ENCODE measurements around the gene GRIA1. TPM values are rescaled to one million over a fixed set of nuclear protein-coding genes. Genes with fewer than 3 reads are reported as not detected.
A peak's percentile ranks its signal among the peaks of the same experiment; 100 is the strongest.

The GRIA1 gene
- total RNA-seq, 2 donors from 2014 or later = 12.4 to 39.0 TPM

- no peak overlapping the region for H3K27ac ChIP-seq
- peaks cover 4 to 10% of the 10 kb centered on the region in 2 donors for H3K4me1 ChIP-seq (ENCODE audit: control insufficient read depth in 1 of 2, low read depth in 2 of 2)
- TF ChIP-seq CTCF (IDR thresholded peaks at IDR 0.05) = no peak
- DNase-seq (ENCODE audit: low spot score) (no peak), ATAC-seq (ENCODE audit: insufficient number of reproducible peaks, low FRiP score, low read depth) (no peak)
- no peaks in the 10 kb centered on the region for H3K9me3 ChIP-seq
- no peak overlapping the region for H3K4me3 ChIP-seq
- H3K27me3 ChIP-seq (replicated peaks; ENCODE audit: insufficient read depth) = no peaks in the 10 kb centered on the region
- H3K36me3 ChIP-seq = no peaks in the 10 kb centered on the region
These were observed 56.1 kb downstream of the GRIA1 start for GRCh38 chr5:153546566-153546965.

GRCh38 chr5:153551537-153552079 is 61.1 kb downstream of the GRIA1 start:
- H3K27ac ChIP-seq = peak overlapping the region; percentile 24 to 56
- H3K36me3 ChIP-seq = no peaks in the 10 kb centered on the region
- H3K4me1 ChIP-seq (ENCODE audit: control insufficient read depth in 1 of 2, low read depth in 2 of 2) = peaks cover 14 to 20% of the 10 kb centered on the region in 2 donors
- no peaks in the 10 kb centered on the region for H3K27me3 ChIP-seq (replicated peaks; ENCODE audit: insufficient read depth)
- DNase-seq (ENCODE audit: low spot score) (no peak), ATAC-seq (ENCODE audit: insufficient number of reproducible peaks, low FRiP score, low read depth) (peak; percentile 91)
- TF ChIP-seq CTCF (IDR thresholded peaks at IDR 0.05) = no peak
- no peak overlapping the region for H3K4me3 ChIP-seq
- H3K9me3 ChIP-seq = no peaks in the 10 kb centered on the region

- ATAC-seq (ENCODE audit: insufficient number of reproducible peaks, low FRiP score, low read depth) (no peak), DNase-seq (ENCODE audit: low spot score) (no peak)
- no peaks in the 10 kb centered on the region for H3K36me3 ChIP-seq
- TF ChIP-seq CTCF (IDR thresholded peaks at IDR 0.05) = no peak
- no peak overlapping the region for H3K4me3 ChIP-seq
- peaks cover 14 to 20% of the 10 kb centered on the region in 2 donors for H3K4me1 ChIP-seq (ENCODE audit: control insufficient read depth in 1 of 2, low read depth in 2 of 2)
- H3K27ac ChIP-seq = peak overlapping the region in 1 of 2 donors; percentile 56
- no peaks in the 10 kb centered on the region for H3K9me3 ChIP-seq
- no peaks in the 10 kb centered on the region for H3K27me3 ChIP-seq (replicated peaks; ENCODE audit: insufficient read depth)
These were observed 62.4 kb downstream of the GRIA1 start for GRCh38 chr5:153552886-153553285.

GRCh38 chr5:153555420-153556114 is 65.1 kb downstream of the GRIA1 start:
- no peak for TF ChIP-seq CTCF (IDR thresholded peaks at IDR 0.05)
- no peaks in the 10 kb centered on the region for H3K9me3 ChIP-seq
- ATAC-seq (ENCODE audit: insufficient number of reproducible peaks, low FRiP score, low read depth) (no peak), DNase-seq (ENCODE audit: low spot score) (no peak)
- no peak overlapping the region for H3K4me3 ChIP-seq
- no peaks in the 10 kb centered on the region for H3K27me3 ChIP-seq (replicated peaks; ENCODE audit: insufficient read depth)
- no peak overlapping the region for H3K27ac ChIP-seq
- H3K4me1 ChIP-seq (ENCODE audit: control insufficient read depth in 1 of 2, low read depth in 2 of 2) = peaks cover 20 to 34% of the 10 kb centered on the region in 2 donors
- H3K36me3 ChIP-seq = no peaks in the 10 kb centered on the region

- no peak overlapping the region for H3K4me3 ChIP-seq
- DNase-seq (ENCODE audit: low spot score) = no peak
- peaks cover 6 to 15% of the 10 kb centered on the region in 2 donors for H3K4me1 ChIP-seq (ENCODE audit: control insufficient read depth in 1 of 2, low read depth in 2 of 2)
- H3K36me3 ChIP-seq = no peaks in the 10 kb centered on the region
- TF ChIP-seq CTCF (IDR thresholded peaks at IDR 0.05) = no peak
- H3K9me3 ChIP-seq = no peaks in the 10 kb centered on the region
- no peaks in the 10 kb centered on the region for H3K27me3 ChIP-seq (replicated peaks; ENCODE audit: insufficient read depth)
- H3K27ac ChIP-seq = no peak overlapping the region
- no peak for ATAC-seq (ENCODE audit: insufficient number of reproducible peaks, low FRiP score, low read depth)
These were observed 68.5 kb downstream of the GRIA1 start for GRCh38 chr5:153558957-153559356.
